Mammary epithelial cell (primary cell): Measurements from ENCODE around the gene MEGF8.

Source experiments
- EZH2 ChIP-seq: IDR thresholded peaks from 2 replicates; pipeline ENCODE4 v1.6.1; 2012; ENCODE audit warnings: low read length, inconsistent platforms, borderline replicate concordance
- TF ChIP-seq, protein P1 (sequence below), 2 donors: IDR thresholded peaks in 1 of 2; conservative IDR thresholded peaks in 1 of 2; 2 replicates each; pipeline ENCODE4 v1.5.1; 2011 to 2012; ENCODE audit warnings: inconsistent platforms in 2 of 2, low read length in 2 of 2, mild to moderate bottlenecking in 2 of 2, control low read depth in 1 of 2, low read depth in 1 of 2; ENCODE audit not compliant: insufficient read depth in 1 of 2; ENCODE audit errors: extremely low read depth in 1 of 2

DNA sequence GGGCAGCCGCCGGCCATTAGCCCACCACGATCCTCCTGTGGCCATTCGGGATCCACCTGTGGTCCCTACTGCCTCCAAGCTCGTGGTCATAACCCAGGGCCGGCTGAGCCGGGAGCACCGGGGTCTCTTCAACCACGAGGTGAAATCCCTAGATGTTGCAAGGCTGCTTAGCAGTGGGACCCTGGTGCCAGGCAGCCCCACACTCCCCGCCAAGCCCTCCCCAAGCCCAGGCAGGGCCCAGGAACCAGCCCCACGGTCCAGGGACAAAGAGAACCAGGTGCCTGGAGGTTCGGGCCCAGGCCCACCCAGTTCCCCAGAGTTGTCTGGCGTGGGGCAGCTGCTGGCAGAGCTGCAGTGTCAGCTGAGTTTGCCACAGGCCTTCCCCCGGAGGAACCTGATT lies 15.7 kb upstream of the MEGF8 start:
- TF ChIP-seq, protein P1, sequence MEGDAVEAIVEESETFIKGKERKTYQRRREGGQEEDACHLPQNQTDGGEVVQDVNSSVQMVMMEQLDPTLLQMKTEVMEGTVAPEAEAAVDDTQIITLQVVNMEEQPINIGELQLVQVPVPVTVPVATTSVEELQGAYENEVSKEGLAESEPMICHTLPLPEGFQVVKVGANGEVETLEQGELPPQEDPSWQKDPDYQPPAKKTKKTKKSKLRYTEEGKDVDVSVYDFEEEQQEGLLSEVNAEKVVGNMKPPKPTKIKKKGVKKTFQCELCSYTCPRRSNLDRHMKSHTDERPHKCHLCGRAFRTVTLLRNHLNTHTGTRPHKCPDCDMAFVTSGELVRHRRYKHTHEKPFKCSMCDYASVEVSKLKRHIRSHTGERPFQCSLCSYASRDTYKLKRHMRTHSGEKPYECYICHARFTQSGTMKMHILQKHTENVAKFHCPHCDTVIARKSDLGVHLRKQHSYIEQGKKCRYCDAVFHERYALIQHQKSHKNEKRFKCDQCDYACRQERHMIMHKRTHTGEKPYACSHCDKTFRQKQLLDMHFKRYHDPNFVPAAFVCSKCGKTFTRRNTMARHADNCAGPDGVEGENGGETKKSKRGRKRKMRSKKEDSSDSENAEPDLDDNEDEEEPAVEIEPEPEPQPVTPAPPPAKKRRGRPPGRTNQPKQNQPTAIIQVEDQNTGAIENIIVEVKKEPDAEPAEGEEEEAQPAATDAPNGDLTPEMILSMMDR (conservative IDR thresholded peaks at IDR 0.05 in 1 of 2, IDR thresholded peaks at IDR 0.05 in 1 of 2; ENCODE audit: extremely low read depth in 1 of 2, insufficient read depth in 1 of 2, low read depth in 1 of 2, low read length in 2 of 2): no peak
- TF ChIP-seq EZH2: no peak
